Measurements from ENCODE around the gene SPARC. TPM values are rescaled to one million over a fixed set of nuclear protein-coding genes. Genes with fewer than 3 reads are reported as not detected.
"Not testable (repeated sequence)": the region's sequence is repeated elsewhere in the genome, so short reads cannot be mapped to it uniquely, and the experiment has no call there.

SPARC gene
- total RNA-seq, 1 experiment from 2014 or later, result 418 TPM

- CTCF ChIA-PET, result interaction anchor here (1.3 to 1.5 kb wide), 3 partner anchors 15 to 41 kb away, joined by 3 to 5 read pairs (median 3); no protein-coding TSS in a partner anchor
- Mint-ChIP-seq H3K4me3 (no peak overlapping the region), H3K4me1 (peaks cover 28% of the 10 kb centered on the region), H3K27me3 (ENCODE audit: low read depth) (no peaks in the 10 kb centered on the region; the same call in 1 of the 2 replicates), H3K36me3 (no peaks in the 10 kb centered on the region), H3K27ac (peak overlapping the region; percentile 19; the same call in 1 of the 2 replicates), H3K9me3 (no peaks in the 10 kb centered on the region)
- POLR2A ChIA-PET, result interaction anchor here (1.3 kb wide), 1 partner anchor 12 kb away, joined by 4 read pairs; the partner anchor contains the start of gene SPARC
- ATAC-seq, result peak; percentile 20
- TF ChIP-seq SMAD3 (CRISPR knock-in tag; IDR thresholded peaks at IDR 0.05; ENCODE audit: borderline replicate concordance), result no peak
- TF ChIP-seq, protein P1, sequence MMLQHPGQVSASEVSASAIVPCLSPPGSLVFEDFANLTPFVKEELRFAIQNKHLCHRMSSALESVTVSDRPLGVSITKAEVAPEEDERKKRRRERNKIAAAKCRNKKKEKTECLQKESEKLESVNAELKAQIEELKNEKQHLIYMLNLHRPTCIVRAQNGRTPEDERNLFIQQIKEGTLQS (CRISPR knock-in tag; conservative IDR thresholded peaks at IDR 0.05), result no peak
- TF ChIP-seq SOX15 (CRISPR knock-in tag; IDR thresholded peaks at IDR 0.05), result no peak
- TF ChIP-seq ZNF396 (CRISPR knock-in tag; IDR thresholded peaks at IDR 0.05; ENCODE audit: borderline replicate concordance), result no peak
- no peak for TF ChIP-seq ZNF263 (CRISPR knock-in tag; IDR thresholded peaks at IDR 0.05; ENCODE audit: low read depth)
- no peak for TF ChIP-seq ZNF281 (CRISPR knock-in tag; IDR thresholded peaks at IDR 0.05)
- TF ChIP-seq KAT7 (CRISPR knock-in tag; IDR thresholded peaks at IDR 0.05; ENCODE audit: borderline replicate concordance), result no peak
- TF ChIP-seq NFE2L1 (CRISPR knock-in tag; IDR thresholded peaks at IDR 0.05), result no peak
- no peak for TF ChIP-seq NR3C1 (CRISPR knock-in tag; conservative IDR thresholded peaks at IDR 0.05; ENCODE audit: low read depth)
- no peak for TF ChIP-seq AFF4 (CRISPR knock-in tag; IDR thresholded peaks at IDR 0.05; ENCODE audit: borderline replicate concordance)
- no peak for DNase-seq (ENCODE audit: low spot score)
Observed at GRCh38 chr5:151699071-151699901, 12.6 kb upstream of the SPARC start.

DNA sequence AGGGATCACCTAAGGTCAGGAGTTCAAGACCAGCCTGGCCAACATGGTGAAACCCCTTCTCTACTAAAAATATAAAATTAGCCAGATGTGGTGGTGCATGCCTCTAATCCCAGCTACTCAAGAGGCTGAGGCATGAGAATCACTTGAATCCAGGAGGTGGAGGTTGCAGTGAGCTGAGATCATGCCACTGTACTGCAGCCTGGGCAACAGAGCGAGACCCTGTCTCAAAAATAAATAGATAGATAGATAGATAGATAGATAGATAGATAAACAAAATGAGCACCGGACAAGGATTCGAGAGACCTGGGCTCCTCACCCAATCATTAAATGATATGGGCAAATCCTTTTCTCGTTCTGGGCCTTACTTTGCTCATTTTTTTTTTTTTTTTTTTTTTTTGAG, 11.4 kb upstream of the SPARC start:
- peaks cover 28% of the 10 kb centered on the region for H3K4me1 Mint-ChIP-seq
- POLR2A ChIA-PET, result interaction anchor here (1.3 kb wide), 1 partner anchor 11 kb away, joined by 4 read pairs; the partner anchor contains the start of gene SPARC
- not testable (repeated sequence) for H3K27ac Mint-ChIP-seq

DNA sequence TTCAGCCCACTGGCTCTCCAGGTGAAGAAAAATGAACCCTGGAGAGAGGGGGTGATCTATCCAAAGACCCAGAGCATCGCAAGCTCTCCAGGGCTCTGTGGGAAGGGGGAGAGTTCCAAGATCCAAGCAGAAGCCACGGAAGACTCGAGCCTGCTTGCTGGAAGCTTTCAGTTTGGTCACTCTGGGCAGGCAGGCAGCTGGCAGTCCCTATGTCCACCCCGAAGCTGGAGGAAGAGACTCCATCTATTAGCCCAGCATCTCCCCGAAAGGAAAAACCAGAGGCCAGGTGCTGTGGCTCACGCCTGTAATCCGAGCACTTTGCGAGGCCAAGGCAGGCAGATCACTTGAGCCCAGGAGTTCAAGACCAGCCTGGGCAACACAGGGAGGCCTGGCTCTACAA, 10.7 kb upstream of the SPARC start:
- Mint-ChIP-seq H3K36me3 (no peaks in the 10 kb centered on the region), H3K27me3 (ENCODE audit: low read depth) (no peaks in the 10 kb centered on the region; the same call in 1 of the 2 replicates), H3K4me1 (peaks cover 28% of the 10 kb centered on the region), H3K9me3 (no peaks in the 10 kb centered on the region), H3K4me3 (no peak overlapping the region), H3K27ac (no peak overlapping the region)
- POLR2A ChIA-PET, result no interaction called here
- no peak for TF ChIP-seq ZNF425 (CRISPR knock-in tag; conservative IDR thresholded peaks at IDR 0.05)
- no peak for TF ChIP-seq CREM (CRISPR knock-in tag; IDR thresholded peaks at IDR 0.05)
- CTCF ChIA-PET, result interaction anchor here (1.6 to 2.9 kb wide), 7 partner anchors 8 to 399 kb away, joined by 3 to 33 read pairs (median 9); partner anchors contain the start of gene SPARC
- ATAC-seq, result no peak
- DNase-seq (ENCODE audit: low spot score), result no peak

More for the DNA sequence above, 11.4 kb upstream of the SPARC start:
- not testable (repeated sequence) for H3K36me3 Mint-ChIP-seq; H3K4me3 Mint-ChIP-seq; DNase-seq (ENCODE audit: low spot score); H3K27me3 Mint-ChIP-seq (ENCODE audit: low read depth); ATAC-seq; H3K9me3 Mint-ChIP-seq
- CTCF ChIA-PET, result interaction anchor here (1.3 to 2.9 kb wide), 5 partner anchors 14 to 43 kb away, joined by 3 to 33 read pairs (median 5); no protein-coding TSS in a partner anchor
